Gastrocnemius medialis (tissue), 4 donors: ENCODE results near the gene SPOCD1. TPM values are rescaled to one million over a fixed set of nuclear protein-coding genes. Genes with fewer than 3 reads are reported as not detected.

Experiments
- ATAC-seq, 2 donors: fragments of 150-250 bp; one replicate each; pipeline ENCODE4 v1.9.1; 2016
- DNase-seq, 2 donors: peaks; one replicate each; pipeline ENCODE4 v3.0.0-alpha.2; 2019
- H3K27ac ChIP-seq, 4 donors: fragments of 200-600 bp; sonication (generic); 1 replicate in 1 of 4; 2 replicates in 3 of 4; pipeline ENCODE4 v1.5.1; 2016 to 2018; ENCODE audit warnings: mild to moderate bottlenecking in 2 of 4, moderate library complexity in 1 of 4
- H3K27me3 ChIP-seq, 3 donors: fragments of 200-600 bp; sonication (generic) in 2 of 3; 1 replicate in 1 of 3; 2 replicates in 2 of 3; pipeline versions ENCODE4 v1.5.1 to v1.6.0; 2016 to 2019; ENCODE audit warnings: mild to moderate bottlenecking in 1 of 3, moderate library complexity in 1 of 3
- H3K36me3 ChIP-seq, 2 donors: fragments of 200-600 bp; sonication (generic) in 1 of 2; one replicate each; pipeline ENCODE4 v1.5.1; 2017 to 2018
- H3K4me1 ChIP-seq, 2 donors: fragments of 200-600 bp; sonication (generic) in 1 of 2; one replicate each; pipeline ENCODE4 v1.5.1; 2016 to 2017; ENCODE audit warnings: mild to moderate bottlenecking in 2 of 2
- H3K4me3 ChIP-seq, 4 donors: fragments of 200-600 bp; sonication (generic) in 3 of 4; 1 replicate in 1 of 4; 2 replicates in 3 of 4; pipeline ENCODE4 v1.5.1; 2016 to 2019; ENCODE audit warnings: mild to moderate bottlenecking in 2 of 4
- H3K9me3 ChIP-seq, 3 donors: fragments of 200-600 bp; sonication (generic) in 2 of 3; 1 replicate in 1 of 3; 2 replicates in 2 of 3; pipeline ENCODE4 v1.5.1; 2016 to 2019
- POLR2A ChIP-seq, 2 donors: fragments of 450-650 bp; IDR thresholded peaks; one replicate each; pipeline ENCODE4 v1.6.1; 2017; ENCODE audit warnings: antibody characterized with exemption in 2 of 2, mild to moderate bottlenecking in 2 of 2, moderate library complexity in 2 of 2
- in situ Hi-C, 4 donors: fragments of 200-750 bp; cut with MboI; loops; one replicate each; pipeline versions ENCODE4 v1.15.0 to v1.8.0; 2017; ENCODE audit warnings: low sequenced_read_pairs in 4 of 4
- intact Hi-C: fragments of 100-400 bp; cut with DNase I; formaldehyde crosslinking; loops from one replicate; pipeline ENCODE4 v1.15.1; 2023; ENCODE audit warnings: low total_unique reads
- total RNA-seq, 4 donors: library from RNA; depleted of rRNA; stranded (reverse); fragments of >200 nt; gene quantifications; one replicate each; pipeline versions ENCODE4 v1.1.0 to v1.2.3, GENCODE V29; 2016
- TF ChIP-seq, protein P1 (sequence below), 5 experiments: fragments of 450-650 bp in 3 of 5; fragments of 200-600 bp in 2 of 5; sonication (generic) in 2 of 5; IDR thresholded peaks in 4 of 5; conservative IDR thresholded peaks in 1 of 5; 1 replicate in 4 of 5; 2 replicates in 1 of 5; pipeline ENCODE4 v1.5.1; 2016 to 2019; ENCODE audit warnings: antibody characterized with exemption in 5 of 5, mild to moderate bottlenecking in 3 of 5, moderate library complexity in 3 of 5

SPOCD1 gene
- total RNA-seq, 4 donors from 2014 or later = not detected

DNA sequence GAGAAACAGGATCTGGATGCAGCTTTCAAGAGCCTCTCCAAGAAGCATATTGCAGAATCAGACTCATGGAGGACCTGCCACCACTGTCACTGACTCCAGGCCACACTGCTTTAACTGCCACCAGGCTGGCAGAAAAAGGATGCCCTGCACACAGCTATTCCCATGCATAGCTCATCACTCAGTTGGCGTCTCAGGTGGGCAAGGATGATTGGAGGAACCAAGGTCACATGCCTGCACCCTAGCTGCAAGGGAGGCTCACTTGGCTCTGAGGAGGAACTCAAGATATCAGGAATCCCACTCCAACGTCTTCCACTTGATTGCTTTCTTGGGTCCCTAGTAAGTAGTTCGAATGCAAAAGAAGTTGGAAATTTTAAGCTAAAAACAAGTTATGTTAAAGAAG is 19.6 kb upstream of the SPOCD1 start:
- H3K36me3 ChIP-seq = no peaks in the 10 kb centered on the region
- H3K27ac ChIP-seq = no peak overlapping the region
- no peaks in the 10 kb centered on the region for H3K4me1 ChIP-seq
- no peak overlapping the region for H3K4me3 ChIP-seq
- ATAC-seq = no peak
- in situ Hi-C loops (loop anchor here in 1 of 4 donors (10.0 kb wide), 1 partner anchor 129 kb away; no protein-coding TSS in a partner anchor), intact Hi-C loops (no loop called here)
- no peak for DNase-seq
- no peaks in the 10 kb centered on the region for H3K9me3 ChIP-seq
- no peaks in the 10 kb centered on the region for H3K27me3 ChIP-seq
- TF ChIP-seq, protein P1, sequence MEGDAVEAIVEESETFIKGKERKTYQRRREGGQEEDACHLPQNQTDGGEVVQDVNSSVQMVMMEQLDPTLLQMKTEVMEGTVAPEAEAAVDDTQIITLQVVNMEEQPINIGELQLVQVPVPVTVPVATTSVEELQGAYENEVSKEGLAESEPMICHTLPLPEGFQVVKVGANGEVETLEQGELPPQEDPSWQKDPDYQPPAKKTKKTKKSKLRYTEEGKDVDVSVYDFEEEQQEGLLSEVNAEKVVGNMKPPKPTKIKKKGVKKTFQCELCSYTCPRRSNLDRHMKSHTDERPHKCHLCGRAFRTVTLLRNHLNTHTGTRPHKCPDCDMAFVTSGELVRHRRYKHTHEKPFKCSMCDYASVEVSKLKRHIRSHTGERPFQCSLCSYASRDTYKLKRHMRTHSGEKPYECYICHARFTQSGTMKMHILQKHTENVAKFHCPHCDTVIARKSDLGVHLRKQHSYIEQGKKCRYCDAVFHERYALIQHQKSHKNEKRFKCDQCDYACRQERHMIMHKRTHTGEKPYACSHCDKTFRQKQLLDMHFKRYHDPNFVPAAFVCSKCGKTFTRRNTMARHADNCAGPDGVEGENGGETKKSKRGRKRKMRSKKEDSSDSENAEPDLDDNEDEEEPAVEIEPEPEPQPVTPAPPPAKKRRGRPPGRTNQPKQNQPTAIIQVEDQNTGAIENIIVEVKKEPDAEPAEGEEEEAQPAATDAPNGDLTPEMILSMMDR (IDR thresholded peaks at IDR 0.05 in 4 of 5, conservative IDR thresholded peaks at IDR 0.05 in 1 of 5) = no peak
- no peak for TF ChIP-seq POLR2A (IDR thresholded peaks at IDR 0.05)

DNA sequence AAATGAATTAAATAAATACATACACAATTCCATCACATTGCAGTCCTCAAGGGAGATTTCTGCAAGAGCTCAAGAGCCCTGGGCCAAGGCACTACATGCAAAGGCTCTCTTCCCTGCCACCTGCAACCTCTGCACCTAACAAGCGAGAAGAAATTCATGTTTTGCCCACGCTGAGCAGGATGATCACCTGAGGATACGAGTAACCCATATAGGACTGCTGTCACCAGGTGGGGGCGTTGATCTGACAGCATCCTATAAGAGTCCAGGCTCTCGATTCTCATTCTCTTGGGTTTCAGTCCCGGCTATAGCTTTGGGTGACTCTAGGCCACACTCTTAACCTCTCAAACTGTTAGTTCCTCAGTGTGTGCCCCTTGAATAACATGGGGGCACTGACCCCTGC is 18.7 kb upstream of the SPOCD1 start:
- Histone ChIP-seq H3K27ac (no peak overlapping the region), H3K4me3 (no peak overlapping the region), H3K9me3 (no peaks in the 10 kb centered on the region), H3K27me3 (no peaks in the 10 kb centered on the region), H3K4me1 (no peaks in the 10 kb centered on the region), H3K36me3 (no peaks in the 10 kb centered on the region)
- no peak for ATAC-seq
- DNase-seq = no peak
- in situ Hi-C loops (loop anchor here in 1 of 4 donors (10.0 kb wide), 1 partner anchor 130 kb away; no protein-coding TSS in a partner anchor), intact Hi-C loops (no loop called here)
- TF ChIP-seq POLR2A (IDR thresholded peaks at IDR 0.05) = no peak
- TF ChIP-seq, protein P1 (IDR thresholded peaks at IDR 0.05 in 4 of 5, conservative IDR thresholded peaks at IDR 0.05 in 1 of 5) = no peak

DNA sequence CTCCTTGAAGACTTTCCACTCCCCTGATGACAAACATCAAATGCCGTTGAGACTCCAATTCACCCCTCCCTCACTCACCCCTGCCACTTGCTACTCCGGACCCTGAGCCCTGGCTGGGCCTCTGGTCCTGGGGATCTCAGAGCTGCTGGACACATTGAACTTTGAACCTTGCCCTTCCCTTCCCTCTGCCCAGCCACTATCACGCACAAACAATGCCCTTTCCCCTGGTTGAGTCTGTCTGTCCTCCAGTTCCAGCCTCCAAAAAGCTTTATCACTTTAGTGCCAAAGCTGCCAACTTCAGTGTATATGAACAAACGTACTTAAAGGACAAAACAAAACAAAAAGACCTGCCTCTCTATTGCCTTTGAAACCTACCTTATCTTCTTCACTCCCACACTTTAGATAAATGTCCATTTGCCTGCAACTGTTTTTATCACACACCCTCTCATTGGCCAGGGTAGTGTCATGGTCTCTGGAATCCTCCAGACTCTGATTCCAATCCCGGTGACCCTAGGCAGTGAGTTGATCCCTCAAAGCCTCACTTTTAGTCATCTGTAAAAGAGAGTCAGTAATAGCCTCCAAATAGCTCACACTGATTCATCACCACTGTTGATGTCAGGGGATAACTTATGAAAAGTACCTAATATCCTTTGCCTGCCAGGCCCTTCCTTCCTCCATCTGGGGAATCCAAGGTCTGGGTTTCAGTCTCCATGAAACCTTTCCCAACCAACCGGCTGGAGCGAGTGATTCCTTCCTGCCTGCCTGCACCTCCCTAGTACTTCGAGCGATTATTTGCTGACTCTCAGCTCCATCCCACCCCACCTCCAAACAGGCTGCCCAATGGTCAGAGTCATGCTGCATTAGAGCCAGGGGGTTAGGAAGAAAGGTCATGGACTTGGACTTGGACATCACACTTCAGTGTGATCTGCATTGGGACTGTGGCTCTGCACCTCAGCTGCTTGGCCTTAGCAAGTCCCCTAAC is 15.9 kb upstream of the SPOCD1 start:
- H3K27me3 ChIP-seq = no peaks in the 10 kb centered on the region
- intact Hi-C loops = no loop called here
- ATAC-seq = no peak
- TF ChIP-seq POLR2A (IDR thresholded peaks at IDR 0.05) = no peak
- TF ChIP-seq, protein P1 (IDR thresholded peaks at IDR 0.05 in 4 of 5, conservative IDR thresholded peaks at IDR 0.05 in 1 of 5) = no peak
- DNase-seq = no peak
- H3K4me3 ChIP-seq = no peak overlapping the region
- H3K27ac ChIP-seq = no peak overlapping the region
- in situ Hi-C loops = loop anchor here in 1 of 4 donors (10.0 kb wide), 1 partner anchor 133 kb away; no protein-coding TSS in a partner anchor
- no peaks in the 10 kb centered on the region for H3K36me3 ChIP-seq
- H3K9me3 ChIP-seq = no peaks in the 10 kb centered on the region
- no peaks in the 10 kb centered on the region for H3K4me1 ChIP-seq

DNA sequence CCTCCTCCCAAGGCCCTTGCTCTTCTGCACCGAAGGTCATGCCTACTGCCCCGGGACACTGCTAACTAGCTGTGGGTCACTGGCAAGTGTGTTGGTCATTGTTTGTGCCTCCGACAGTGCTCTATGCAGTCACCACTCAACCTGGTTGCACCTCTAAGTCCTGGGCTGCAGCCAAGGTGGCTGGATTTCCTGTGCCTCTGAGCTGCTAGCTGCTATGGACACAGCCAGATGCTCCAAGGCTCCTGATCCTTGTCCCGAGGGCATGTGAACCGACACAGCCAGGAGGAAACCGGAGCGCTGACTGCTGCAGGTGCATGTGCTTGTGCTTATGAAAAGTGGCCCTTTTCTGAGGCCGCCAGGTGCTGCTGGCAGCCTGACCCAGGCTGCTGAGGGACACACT is 14.7 kb upstream of the SPOCD1 start:
- in situ Hi-C loops = loop anchor here in 1 of 4 donors (10.0 kb wide), 1 partner anchor 134 kb away; no protein-coding TSS in a partner anchor
- TF ChIP-seq, protein P1 (IDR thresholded peaks at IDR 0.05 in 4 of 5, conservative IDR thresholded peaks at IDR 0.05 in 1 of 5) = no peak
- TF ChIP-seq POLR2A (IDR thresholded peaks at IDR 0.05) = no peak
- Histone ChIP-seq H3K9me3 (no peaks in the 10 kb centered on the region), H3K4me3 (no peak overlapping the region), H3K27ac (no peak overlapping the region), H3K27me3 (no peaks in the 10 kb centered on the region), H3K4me1 (no peaks in the 10 kb centered on the region), H3K36me3 (no peaks in the 10 kb centered on the region)
- intact Hi-C loops = no loop called here
- no peak for DNase-seq
- ATAC-seq = no peak
